Breast epithelium (tissue), 3 donors: ENCODE measurements around the gene FSIP1.

Source experiments
- POLR2A ChIP-seq: fragments of 450-650 bp; IDR thresholded peaks from one replicate; pipeline ENCODE4 v1.6.1; 2016; ENCODE audit warnings: antibody characterized with exemption, mild to moderate bottlenecking, moderate library complexity
- POLR2AphosphoS5 ChIP-seq, 3 donors: sonication (generic); formaldehyde crosslinking; IDR thresholded peaks; one replicate each; pipeline ENCODE4 v1.6.1; 2017; ENCODE audit warnings: antibody characterized with exemption in 3 of 3
- TF ChIP-seq, protein P1 (sequence below), 3 donors: fragments of 450-650 bp; IDR thresholded peaks; one replicate each; pipeline ENCODE4 v1.5.1; 2016 to 2017; ENCODE audit warnings: antibody characterized with exemption in 3 of 3, mild to moderate bottlenecking in 3 of 3, moderate library complexity in 3 of 3

DNA sequence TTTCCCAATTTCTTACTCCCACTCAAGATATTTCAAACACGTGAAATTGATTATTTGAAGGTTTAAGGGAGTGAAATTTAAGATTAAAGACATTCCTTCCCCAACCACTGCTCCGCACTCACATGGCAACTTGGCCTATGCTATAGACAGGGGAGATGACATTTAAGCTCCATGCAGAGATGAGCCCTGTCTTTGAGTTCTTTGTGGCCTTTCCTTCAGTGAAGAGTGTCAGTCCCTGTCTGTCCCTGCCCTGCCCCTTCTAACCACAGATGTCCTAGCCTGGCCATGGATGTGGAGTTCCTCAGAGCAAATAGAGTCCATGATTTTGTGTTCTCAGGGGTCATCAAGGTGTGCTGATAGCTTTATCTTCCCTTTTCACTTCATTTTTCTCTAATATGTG, 231.2 kb downstream of the FSIP1 start:
- TF ChIP-seq, protein P1, sequence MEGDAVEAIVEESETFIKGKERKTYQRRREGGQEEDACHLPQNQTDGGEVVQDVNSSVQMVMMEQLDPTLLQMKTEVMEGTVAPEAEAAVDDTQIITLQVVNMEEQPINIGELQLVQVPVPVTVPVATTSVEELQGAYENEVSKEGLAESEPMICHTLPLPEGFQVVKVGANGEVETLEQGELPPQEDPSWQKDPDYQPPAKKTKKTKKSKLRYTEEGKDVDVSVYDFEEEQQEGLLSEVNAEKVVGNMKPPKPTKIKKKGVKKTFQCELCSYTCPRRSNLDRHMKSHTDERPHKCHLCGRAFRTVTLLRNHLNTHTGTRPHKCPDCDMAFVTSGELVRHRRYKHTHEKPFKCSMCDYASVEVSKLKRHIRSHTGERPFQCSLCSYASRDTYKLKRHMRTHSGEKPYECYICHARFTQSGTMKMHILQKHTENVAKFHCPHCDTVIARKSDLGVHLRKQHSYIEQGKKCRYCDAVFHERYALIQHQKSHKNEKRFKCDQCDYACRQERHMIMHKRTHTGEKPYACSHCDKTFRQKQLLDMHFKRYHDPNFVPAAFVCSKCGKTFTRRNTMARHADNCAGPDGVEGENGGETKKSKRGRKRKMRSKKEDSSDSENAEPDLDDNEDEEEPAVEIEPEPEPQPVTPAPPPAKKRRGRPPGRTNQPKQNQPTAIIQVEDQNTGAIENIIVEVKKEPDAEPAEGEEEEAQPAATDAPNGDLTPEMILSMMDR (IDR thresholded peaks at IDR 0.05), result no peak
- TF ChIP-seq POLR2A, result no peak
- TF ChIP-seq POLR2AphosphoS5 (IDR thresholded peaks at IDR 0.05), result no peak
